SK-N-SH (cell line): Measurements from ENCODE around the gene CRACR2A. TPM values are rescaled to one million over a fixed set of nuclear protein-coding genes. Genes with fewer than 3 reads are reported as not detected.

ENCODE experiments used
- CHD2 ChIP-seq: fragments of 150-350 bp; IDR thresholded peaks from 2 replicates; pipeline ENCODE4 v1.6.1; 2018; ENCODE audit warnings: low read length; ENCODE audit not compliant: partially characterized antibody
- CTCF ChIP-seq: fragments of 200-600 bp; sonication (generic); IDR thresholded peaks from 2 replicates; pipeline ENCODE4 v1.6.1; 2017; ENCODE audit warnings: antibody characterized with exemption, mild to moderate bottlenecking, moderate library complexity
- FOSL2 ChIP-seq: IDR thresholded peaks from 2 replicates; pipeline ENCODE4 v1.4.0; 2012; ENCODE audit warnings: low read depth, mild to moderate bottlenecking, moderate library complexity, borderline replicate concordance
- FOXJ3 ChIP-seq: sonication (generic); formaldehyde crosslinking; IDR thresholded peaks from 2 replicates; pipeline ENCODE4 v1.5.1; 2020; ENCODE audit warnings: mild to moderate bottlenecking, missing genetic modification reagents
- FOXM1 ChIP-seq: IDR thresholded peaks from 2 replicates; pipeline ENCODE4 v1.4.0; 2012; ENCODE audit warnings: low read depth, mild to moderate bottlenecking
- GABPA ChIP-seq: IDR thresholded peaks from 2 replicates; pipeline ENCODE4 v1.4.0; 2012; ENCODE audit warnings: low read depth, mild to moderate bottlenecking
- GATA2 ChIP-seq: sonication (generic); formaldehyde crosslinking; IDR thresholded peaks from 2 replicates; pipeline ENCODE4 v1.5.0; 2020; ENCODE audit warnings: mild to moderate bottlenecking, missing genetic modification reagents
- JUND ChIP-seq: IDR thresholded peaks from 2 replicates; pipeline ENCODE4 v1.4.0; 2012
- MAX ChIP-seq: IDR thresholded peaks from 2 replicates; pipeline ENCODE4 v1.4.0; 2012; ENCODE audit warnings: low read depth
- MEF2A ChIP-seq: IDR thresholded peaks from 2 replicates; pipeline ENCODE4 v1.4.0; 2012; ENCODE audit warnings: low read depth, borderline replicate concordance
- NFIC ChIP-seq: IDR thresholded peaks from 2 replicates; pipeline ENCODE4 v1.4.0; 2012; ENCODE audit warnings: borderline replicate concordance
- PBX3 ChIP-seq: IDR thresholded peaks from 2 replicates; pipeline ENCODE4; 2012
- SIN3A ChIP-seq: IDR thresholded peaks from 2 replicates; pipeline ENCODE4 v1.6.1; 2012; ENCODE audit warnings: low read depth, mild to moderate bottlenecking, low read length, moderate library complexity, borderline replicate concordance
- TAF1 ChIP-seq: IDR thresholded peaks from 2 replicates; pipeline ENCODE4 v1.6.1; 2012; ENCODE audit warnings: low read depth, mild to moderate bottlenecking, low read length, moderate library complexity, borderline replicate concordance
- TCF12 ChIP-seq: IDR thresholded peaks from 2 replicates; pipeline ENCODE4 v1.4.0; 2012
- TEAD4 ChIP-seq: IDR thresholded peaks from 2 replicates; pipeline ENCODE4 v1.4.0; 2012; ENCODE audit warnings: mild to moderate bottlenecking, borderline replicate concordance; ENCODE audit not compliant: insufficient read depth
- YY1 ChIP-seq: IDR thresholded peaks from 2 replicates; pipeline ENCODE4 v1.4.0; 2012; ENCODE audit warnings: low read depth, mild to moderate bottlenecking
- ZBTB33 ChIP-seq: IDR thresholded peaks from 2 replicates; pipeline ENCODE4 v1.4.0; 2012; ENCODE audit warnings: low read depth, borderline replicate concordance
- polyA plus RNA-seq, 3 experiments: library from polyadenylated mRNA; depleted of rRNA; stranded (reverse); fragments of >200 nt; gene quantifications; 2 replicates each; pipeline ENCODE4 v1.2.3, GENCODE V29; 2012

CRACR2A gene
- polyA plus RNA-seq, 1 of the 3 experiments (the other 2 are of a cell fraction) = 0.12 TPM

GRCh38 chr12:3641428-3642018, 111.4 kb downstream of the CRACR2A start (continued):
- TF ChIP-seq GABPA = 0 out of 2 replicates have a peak, but pooled peaks have one; percentile 12
- peak; percentile 45; the same call in 1 of the 2 replicates for TF ChIP-seq MAX
- TF ChIP-seq JUND = peak; percentile 90
- no peak for TF ChIP-seq GATA2 (CRISPR knock-in tag)
- no peak for TF ChIP-seq FOXJ3 (CRISPR knock-in tag)
- peak; percentile 78 for TF ChIP-seq PBX3
- TF ChIP-seq TAF1 = no peak
- peak; percentile 83 for TF ChIP-seq FOSL2
- TF ChIP-seq TCF12 = peak; percentile 97
- TF ChIP-seq NFIC = peak; percentile 97
- peak; percentile 31; the same call in 1 of the 2 replicates for TF ChIP-seq MEF2A
- TF ChIP-seq YY1 = peak; percentile 51; the same call in 1 of the 2 replicates
- no peak for TF ChIP-seq ZBTB33
- TF ChIP-seq FOXM1 = 0 out of 2 replicates have a peak, but pooled peaks have one; percentile 35
- TF ChIP-seq TEAD4 = peak; percentile 83
- TF ChIP-seq SIN3A = 0 out of 2 replicates have a peak, but pooled peaks have one; percentile 20
- TF ChIP-seq CHD2 = no peak
- no peak for TF ChIP-seq CTCF
